HG02885 (cell line): Measurements from ENCODE around the gene XPO4.
"Not testable (repeated sequence)": the region's sequence is repeated elsewhere in the genome, so short reads cannot be mapped to it uniquely, and the experiment has no call there.

Source experiments
- ATAC-seq: cut with Tn5 transposase; IDR thresholded peaks from one replicate; pipeline ENCODE4 v1.9.1; 2021; ENCODE audit warnings: mild to moderate bottlenecking; ENCODE audit not compliant: unreplicated experiment, poor library complexity

Gene XPO4

DNA sequence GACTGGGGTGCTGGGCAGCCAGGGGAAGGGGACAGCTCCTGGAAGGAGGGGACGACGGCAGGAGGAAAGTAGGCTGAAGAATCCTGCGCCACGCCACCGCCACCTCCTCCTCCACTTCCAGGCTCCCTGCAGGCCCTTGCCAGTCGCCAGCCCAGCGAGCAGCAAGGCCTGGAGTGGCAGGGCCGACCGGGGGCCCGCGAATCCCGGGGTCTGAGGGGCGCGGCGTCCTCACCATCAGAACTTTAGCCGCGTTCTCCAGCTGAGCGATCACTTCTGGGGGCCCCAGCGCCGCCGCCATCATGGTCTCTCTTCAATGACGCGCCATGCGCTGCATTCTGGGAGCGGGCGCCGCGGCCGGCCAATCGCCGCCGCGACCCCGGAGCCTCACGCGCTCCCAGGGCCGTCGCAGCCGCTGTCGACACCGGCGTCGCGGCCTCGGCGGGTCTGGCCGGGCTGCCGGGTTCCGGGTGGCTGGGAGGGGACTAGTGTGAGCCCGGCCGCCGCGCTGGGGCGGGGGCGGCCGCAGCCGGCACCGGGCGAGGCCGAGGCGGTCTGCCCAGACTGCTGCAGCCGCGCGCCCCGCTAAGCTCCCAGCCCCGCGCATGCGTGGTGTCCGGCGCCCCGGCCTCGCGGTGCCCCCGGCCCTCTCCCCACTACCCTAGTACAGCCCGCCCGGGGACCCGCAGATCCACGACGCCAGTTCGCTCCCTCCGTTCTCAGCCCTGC lies at the start of gene XPO4:
XPO4 (minus strand) TSS at position 309 of the 726 bp plus-strand sequence; CDS start at position 301, 8 bp downstream.
- ATAC-seq, result peak; percentile 94

DNA sequence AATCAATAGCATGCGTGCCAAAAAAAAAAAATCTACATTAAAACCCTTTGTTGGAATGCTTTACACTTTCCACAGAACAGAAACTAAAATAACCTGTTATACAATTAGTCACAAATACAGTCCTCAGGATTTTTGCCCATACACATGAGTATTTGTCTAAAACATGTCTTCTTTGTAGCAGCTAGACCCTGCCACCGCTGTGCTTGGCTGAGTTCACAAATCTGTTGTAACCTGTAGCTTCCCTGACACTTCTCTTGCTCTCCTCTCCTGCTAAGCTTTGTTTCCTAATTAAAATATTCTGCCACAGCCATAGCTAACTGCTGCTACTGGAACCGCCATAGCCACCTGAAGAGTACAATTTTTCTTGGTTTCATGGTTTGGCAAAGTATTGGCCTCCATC lies 45.5 kb upstream of the XPO4 start:
- not testable (repeated sequence) for ATAC-seq

- ATAC-seq, result no peak
Measured at GRCh38 chr13:20945952-20946383, 43.4 kb upstream of the XPO4 start.

DNA sequence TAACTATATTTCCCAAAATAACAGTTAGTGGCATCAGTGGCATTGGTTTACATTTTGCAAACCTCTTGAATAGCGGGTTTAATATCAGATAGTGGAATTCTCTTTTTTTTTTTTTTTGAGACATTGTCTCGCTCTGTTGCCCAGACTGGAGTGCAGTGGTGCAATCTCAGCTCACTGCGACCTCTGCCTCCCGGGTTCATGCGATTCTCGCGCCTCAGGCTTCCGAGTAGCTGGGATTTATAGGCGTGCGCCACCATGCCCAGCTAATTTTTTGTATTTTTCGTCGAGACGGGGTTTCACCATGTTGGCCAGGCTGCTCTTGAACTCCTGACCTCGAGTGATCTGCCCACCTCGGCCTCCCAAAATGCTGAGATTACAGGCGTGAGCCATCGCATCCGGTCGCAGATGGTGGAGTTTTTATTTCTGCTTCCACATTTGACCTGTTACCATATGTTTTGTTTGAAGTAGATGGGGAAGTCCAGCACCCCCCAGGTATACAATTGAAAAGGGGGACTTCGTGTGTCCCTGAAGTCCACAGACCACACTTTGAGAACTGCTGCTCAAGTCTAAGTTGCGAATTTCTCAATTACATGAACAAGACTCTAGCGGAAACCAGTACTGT lies 40.5 kb upstream of the XPO4 start:
- no peak for ATAC-seq

GRCh38 chr13:20940511-20940910 lies 38.0 kb upstream of the XPO4 start:
- not testable (repeated sequence) for ATAC-seq

GRCh38 chr13:20940083-20940482 lies 37.5 kb upstream of the XPO4 start:
- no peak for ATAC-seq

- ATAC-seq, result no peak
Measured at GRCh38 chr13:20939662-20940061, 37.1 kb upstream of the XPO4 start.

DNA sequence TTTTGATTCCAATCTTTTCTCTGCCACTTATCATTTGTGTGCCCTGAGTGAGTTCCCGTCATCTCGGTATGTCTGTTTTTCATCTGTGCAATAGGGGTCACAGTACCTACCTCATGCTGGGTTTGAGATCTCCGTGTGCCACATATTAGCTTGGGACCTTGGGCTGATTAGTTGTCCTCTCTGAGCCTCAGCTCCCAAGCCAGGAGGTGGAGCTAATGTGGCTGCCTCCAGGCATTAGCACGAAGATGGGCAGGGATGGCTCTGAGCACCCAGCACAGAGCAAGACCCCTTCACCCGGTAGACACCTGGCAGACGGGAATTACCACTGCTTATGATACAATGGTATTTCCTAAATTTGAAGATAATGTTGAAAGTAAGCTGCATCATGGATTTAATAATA lies 35.8 kb upstream of the XPO4 start:
- no peak for ATAC-seq

- ATAC-seq, result no peak
Measured at GRCh38 chr13:20927596-20928257, 25.2 kb upstream of the XPO4 start.

DNA sequence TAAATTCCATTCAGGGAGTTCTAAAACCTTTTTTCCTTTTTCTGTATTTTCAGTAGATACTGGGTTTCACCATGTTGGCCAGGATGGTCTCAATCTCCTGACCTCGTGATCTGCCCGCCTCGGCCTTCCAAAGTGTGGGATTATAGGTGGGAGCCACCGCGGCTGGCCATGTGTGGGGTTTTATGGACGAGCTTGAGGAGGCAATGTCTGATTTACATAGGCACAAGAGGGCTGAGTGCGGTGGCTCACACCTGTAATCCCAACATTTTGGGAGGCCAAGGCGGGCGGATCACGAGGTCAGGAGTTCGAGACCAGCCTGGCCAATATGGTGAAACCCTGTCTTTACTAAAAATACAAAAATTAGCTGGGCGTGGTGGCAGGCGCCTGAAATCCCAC lies 22.8 kb upstream of the XPO4 start:
- ATAC-seq, result not testable (repeated sequence)

DNA sequence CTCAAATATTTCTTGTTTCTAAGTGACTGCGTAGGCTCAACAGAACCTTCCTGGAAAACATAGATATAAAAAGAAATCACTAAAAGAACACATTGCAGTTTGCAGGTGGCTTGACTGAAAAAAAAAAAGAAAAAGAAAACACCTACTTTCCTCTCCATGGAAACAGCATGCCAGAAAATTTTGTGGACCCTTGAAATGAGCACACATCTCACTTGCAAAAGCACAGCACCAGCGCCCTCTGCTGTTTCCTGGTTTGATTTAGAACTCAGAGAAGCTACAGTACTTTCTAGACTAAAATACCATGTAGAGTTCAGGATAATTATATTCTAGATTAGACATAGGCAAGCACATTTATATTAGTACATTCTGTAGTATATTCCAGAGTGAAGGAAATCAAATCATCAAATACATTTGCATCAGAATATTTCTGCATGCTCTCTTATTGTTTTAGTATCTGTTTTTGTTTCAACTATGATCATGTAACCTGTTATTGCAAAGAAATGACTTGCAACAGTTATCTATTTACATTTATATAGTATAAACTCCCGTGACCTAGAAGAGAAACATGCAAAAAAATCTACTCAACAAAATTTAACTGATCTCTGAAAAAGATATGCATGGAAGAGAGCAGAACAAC lies 22.3 kb upstream of the XPO4 start:
- peak; percentile 45 for ATAC-seq

DNA sequence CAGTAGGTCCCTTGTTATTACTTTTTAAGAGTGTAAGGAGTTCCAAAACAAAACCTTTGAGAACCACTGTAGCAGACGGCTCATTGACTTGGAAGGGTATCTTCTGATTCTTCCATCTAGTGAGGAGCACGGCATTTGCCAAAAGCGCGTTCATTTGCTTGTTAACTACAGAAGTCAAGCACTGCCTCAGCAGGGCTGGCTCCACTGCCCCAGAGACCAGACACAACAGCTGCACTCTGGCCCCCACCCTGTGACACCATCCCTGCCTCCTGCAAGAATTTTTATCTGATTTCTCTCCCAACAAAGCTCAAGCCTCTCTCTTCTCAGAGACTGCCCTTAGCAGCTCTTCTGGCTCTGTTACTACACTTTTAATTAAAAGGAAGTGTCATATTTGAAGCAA lies 20.7 kb upstream of the XPO4 start:
- ATAC-seq, result no peak

- no peak for ATAC-seq
Measured at GRCh38 chr13:20921572-20921971, 19.0 kb upstream of the XPO4 start.

DNA sequence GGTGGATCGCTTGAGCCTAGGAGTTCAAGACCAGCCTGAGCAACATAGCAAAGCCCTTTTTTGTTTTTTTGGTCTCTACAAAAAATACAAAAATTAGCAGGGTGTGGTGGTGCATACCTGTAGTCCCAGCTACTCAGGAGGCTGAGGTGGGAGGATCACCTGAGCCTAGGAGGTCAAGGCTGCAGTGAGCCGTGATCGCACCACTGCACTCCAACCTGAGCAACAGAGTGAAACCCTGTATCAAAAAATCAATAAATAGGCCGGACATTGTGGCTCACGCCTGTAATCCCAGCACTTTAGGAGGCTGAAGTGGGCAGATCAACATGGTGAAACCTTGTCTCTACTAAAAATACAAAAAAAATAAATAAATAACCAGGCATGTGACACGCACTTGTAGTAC lies 13.1 kb upstream of the XPO4 start:
- not testable (repeated sequence) for ATAC-seq

DNA sequence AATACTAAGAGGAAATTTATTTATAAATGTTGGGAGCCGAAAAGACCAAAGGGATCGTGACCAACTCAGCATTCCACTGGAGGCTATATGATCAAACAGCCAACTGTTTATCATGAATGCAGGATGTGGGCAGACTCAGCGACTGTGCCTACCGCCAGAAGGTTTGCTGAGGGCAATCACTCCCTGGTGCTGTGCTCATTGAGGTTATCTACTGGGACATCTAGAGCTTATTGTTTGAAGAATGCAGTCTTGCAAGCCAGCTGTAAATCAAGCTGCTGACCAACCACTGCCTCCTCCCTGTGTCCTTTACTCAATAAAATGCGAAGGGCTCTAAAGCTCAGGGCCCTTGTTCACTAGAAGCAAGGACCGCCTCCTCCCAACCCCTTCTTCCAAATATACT lies 8.5 kb upstream of the XPO4 start:
- no peak for ATAC-seq

DNA sequence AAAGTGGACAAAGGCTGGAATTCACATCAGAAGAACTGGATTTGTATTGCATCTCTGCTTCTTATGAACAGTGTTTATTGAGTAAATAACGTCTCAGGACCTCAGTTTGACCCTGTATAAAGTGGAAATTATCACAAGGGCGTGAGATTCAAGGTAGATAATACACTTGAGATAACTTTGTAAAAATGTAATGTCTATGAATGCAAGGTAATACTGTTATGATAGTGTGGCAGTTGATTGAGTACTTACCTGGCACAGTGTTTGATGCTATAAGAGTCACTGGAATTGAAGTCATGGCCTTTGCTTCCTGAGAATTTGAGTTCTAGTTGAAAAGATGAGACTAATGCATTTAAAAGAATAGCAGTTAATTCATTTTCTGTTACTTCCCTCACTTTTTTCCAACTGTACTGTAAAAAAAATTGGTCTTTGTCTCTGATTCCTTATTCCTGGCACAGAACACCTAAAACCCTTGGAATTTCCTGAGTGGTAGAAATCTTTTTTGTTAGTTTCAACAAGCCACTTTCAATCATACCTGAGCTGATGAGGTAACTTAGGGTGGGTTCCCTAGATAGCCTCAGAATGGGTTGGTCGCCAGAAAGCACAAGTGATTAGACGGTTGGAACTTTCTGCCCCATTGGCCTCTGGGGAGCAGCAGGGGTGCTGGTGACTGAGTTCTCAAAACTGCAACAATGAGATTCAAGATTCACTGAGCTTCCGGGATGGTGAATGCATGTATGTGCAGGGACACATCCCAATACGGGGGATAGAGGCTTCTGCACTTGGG lies 6.4 kb upstream of the XPO4 start:
- no peak for ATAC-seq

GRCh38 chr13:20904908-20905307 lies 2.4 kb upstream of the XPO4 start:
- ATAC-seq, result no peak

DNA sequence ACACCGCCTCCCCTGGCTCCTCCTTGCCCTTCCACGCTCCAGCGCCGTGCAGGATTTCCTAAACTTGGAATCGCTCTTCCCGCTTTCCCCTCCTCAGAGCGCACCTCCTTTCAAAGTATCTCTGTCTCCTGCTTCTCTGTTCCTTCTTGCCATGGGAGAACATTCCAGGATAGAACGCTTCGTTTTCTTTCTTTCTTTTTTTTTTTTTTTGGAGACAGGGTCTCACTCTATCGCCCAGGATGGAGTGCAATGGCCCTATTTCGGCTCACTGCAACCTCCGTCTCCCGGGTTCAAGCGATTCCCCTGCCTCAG lies 574 bp upstream of the XPO4 start:
- ATAC-seq, result no peak

GRCh38 chr13:20901668-20902437 lies 693 bp downstream of the XPO4 start:
- ATAC-seq, result peak; percentile 31

GRCh38 chr13:20894245-20894644 lies 8.3 kb downstream of the XPO4 start:
- ATAC-seq, result no peak
